ENCODE results near the gene TFG.

TFG gene

GRCh38 chr3:100798012-100798411, 88.7 kb downstream of the TFG start:
- no peak for DNase-seq

Measured in hypothalamus (tissue), 51 donors.